Stimulated activated memory B cell treated with anti-CD40 and anti-IgM and Interleukin-4, amounts not matched to agents 10 μg/mL and 1 μg/mL and 100 μg/mL, for 72 hours (primary cell): ENCODE data around the gene PELI2.
"Not testable (repeated sequence)": the region's sequence is repeated elsewhere in the genome, so short reads cannot be mapped to it uniquely, and the experiment has no call there.

Experiments
- ATAC-seq: fragments of 150-1000 bp; cut with Tn5 transposase; 2 replicates; pipeline ENCODE4 v1.10.0; 2021
- H3K27ac Mint-ChIP-seq: one replicate; pipeline ENCODE4 v1.8.0; 2022; ENCODE audit warnings: mild to moderate bottlenecking, mixed read lengths
- H3K27me3 Mint-ChIP-seq: one replicate; pipeline ENCODE4 v1.8.0; 2022; ENCODE audit warnings: mixed read lengths
- H3K36me3 Mint-ChIP-seq: one replicate; pipeline ENCODE4 v1.8.0; 2022; ENCODE audit warnings: mixed read lengths
- H3K4me1 Mint-ChIP-seq: one replicate; pipeline ENCODE4 v1.8.0; 2022; ENCODE audit warnings: mixed read lengths
- H3K4me3 Mint-ChIP-seq: one replicate; pipeline ENCODE4 v1.8.0; 2022; ENCODE audit warnings: mild to moderate bottlenecking, moderate library complexity, mixed read lengths
- H3K9me3 Mint-ChIP-seq: one replicate; pipeline ENCODE4 v1.8.0; 2022; ENCODE audit warnings: mixed read lengths

PELI2 gene

DNA sequence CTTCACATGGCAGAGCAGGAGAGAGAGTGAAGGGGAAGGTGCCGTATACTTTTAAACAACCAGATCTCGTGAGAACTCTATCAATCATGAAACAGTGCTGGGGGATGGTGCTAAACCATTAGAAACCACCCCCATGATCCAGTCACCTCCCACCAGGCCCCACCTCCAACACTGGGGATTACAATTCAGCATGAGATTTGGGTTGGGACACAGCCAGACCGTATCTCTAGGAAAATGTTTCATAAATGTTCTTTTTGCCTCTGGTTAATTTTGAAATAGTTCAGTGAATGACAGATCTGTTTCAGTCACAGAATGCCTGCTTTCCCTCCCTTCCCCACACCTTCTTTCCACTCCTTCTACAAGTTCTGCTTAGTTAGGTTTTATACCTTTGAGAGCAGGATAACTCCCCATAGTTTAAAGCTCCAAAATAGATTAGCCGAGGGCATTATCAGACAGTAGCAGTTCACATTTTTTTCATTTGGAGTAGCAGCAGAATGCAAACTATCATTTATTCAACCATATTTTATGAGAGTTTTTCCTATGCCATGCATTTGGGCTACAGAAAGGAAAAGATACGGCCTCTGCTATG is 27.1 kb downstream of the PELI2 start:
- no peak overlapping the region for H3K4me3 Mint-ChIP-seq
- peaks cover 34% of the 10 kb centered on the region for H3K4me1 Mint-ChIP-seq
- no peaks in the 10 kb centered on the region for H3K36me3 Mint-ChIP-seq
- no peaks in the 10 kb centered on the region for H3K9me3 Mint-ChIP-seq
- ATAC-seq: no peak
- no peaks in the 10 kb centered on the region for H3K27me3 Mint-ChIP-seq
- no peak overlapping the region for H3K27ac Mint-ChIP-seq

DNA sequence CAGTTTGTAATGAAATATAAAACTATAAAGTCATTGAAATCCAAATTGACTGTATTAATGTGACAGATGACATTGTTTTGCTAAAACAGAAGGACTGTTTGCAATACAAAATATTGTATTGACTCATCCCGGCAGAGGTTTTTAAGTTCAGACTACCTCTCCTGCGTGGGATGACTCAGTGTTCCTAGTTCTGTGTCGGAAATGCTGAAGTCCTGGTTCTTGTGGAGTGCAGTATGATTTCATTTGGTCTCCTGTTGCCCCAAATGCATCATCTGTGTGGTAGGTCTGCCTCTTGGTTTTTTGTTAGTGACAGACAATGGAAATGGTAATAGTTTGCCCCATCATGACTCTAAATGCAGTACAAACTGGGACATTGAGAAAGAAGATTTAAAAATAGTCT is 27.8 kb downstream of the PELI2 start:
- no peak overlapping the region for H3K27ac Mint-ChIP-seq
- ATAC-seq: no peak
- H3K9me3 Mint-ChIP-seq: no peaks in the 10 kb centered on the region
- H3K36me3 Mint-ChIP-seq: no peaks in the 10 kb centered on the region
- H3K4me1 Mint-ChIP-seq: peaks cover 27% of the 10 kb centered on the region
- H3K4me3 Mint-ChIP-seq: no peak overlapping the region
- H3K27me3 Mint-ChIP-seq: no peaks in the 10 kb centered on the region

DNA sequence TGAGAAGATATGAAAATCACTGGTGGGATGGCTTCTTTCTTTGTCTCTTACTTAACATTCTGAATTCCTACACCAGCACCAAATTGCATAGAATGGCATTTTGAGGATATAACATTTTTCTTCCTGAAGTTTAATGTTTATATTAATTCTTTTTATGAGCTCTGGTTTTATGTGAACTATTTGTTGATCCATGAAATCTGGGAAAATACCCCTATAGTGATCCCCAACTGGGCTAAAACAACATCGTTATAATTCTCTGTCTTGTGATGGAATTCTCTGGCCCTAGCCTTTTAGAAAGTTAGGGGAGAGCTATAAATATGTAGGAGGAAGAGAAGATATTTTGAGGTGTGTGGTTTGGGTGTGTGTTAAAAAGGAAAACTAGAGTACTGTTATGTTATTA is 29.2 kb downstream of the PELI2 start:
- no peaks in the 10 kb centered on the region for H3K9me3 Mint-ChIP-seq
- no peak overlapping the region for H3K27ac Mint-ChIP-seq
- no peak for ATAC-seq
- no peak overlapping the region for H3K4me3 Mint-ChIP-seq
- H3K4me1 Mint-ChIP-seq: peaks cover 24% of the 10 kb centered on the region
- H3K36me3 Mint-ChIP-seq: no peaks in the 10 kb centered on the region
- H3K27me3 Mint-ChIP-seq: no peaks in the 10 kb centered on the region

DNA sequence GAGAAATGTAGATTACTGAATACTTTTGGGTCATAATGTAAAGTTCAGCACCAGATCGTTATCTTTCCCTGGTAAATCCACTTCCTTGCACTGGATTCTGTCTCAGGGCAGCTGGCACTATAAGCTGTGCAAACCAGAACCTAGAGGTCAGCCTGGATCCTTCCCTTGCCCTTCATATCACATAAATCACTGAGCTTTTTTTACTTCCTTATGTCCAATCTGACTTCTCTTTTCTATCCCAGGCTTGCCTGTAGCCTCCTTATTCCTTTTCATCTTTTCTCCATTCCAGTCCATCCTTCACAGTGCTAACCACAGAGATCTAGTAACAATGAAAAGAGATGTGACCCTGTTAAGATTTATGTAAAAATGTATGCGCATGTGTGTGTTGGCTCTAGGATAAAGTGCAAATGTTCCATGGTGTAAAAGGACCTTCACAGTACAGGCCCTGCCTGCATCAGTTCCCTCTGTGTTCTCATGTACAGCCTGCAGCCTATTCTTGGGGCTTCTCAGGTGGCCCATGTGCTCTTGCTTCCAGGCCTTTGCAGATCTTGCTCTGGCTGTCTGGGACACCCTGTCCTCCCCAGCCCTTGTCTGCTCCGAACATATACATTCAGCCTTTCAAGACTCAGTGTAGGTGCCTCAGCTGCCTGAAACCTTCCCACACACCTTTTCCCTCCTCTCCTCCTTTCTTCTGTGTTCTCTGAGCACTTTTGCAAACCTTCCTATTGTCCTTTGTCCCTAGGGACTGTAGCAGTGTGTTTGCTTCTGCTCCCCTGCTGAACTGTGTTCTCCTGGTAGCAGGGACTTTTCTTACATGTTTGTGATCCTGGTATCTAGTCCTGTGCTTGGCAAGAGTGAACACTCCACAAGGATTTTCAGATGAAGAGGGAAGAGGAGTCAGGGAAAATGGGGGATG is 30.0 kb downstream of the PELI2 start:
- ATAC-seq: peak; percentile 45
- Mint-ChIP-seq H3K4me3 (no peak overlapping the region), H3K4me1 (peaks cover 24% of the 10 kb centered on the region), H3K27ac (no peak overlapping the region), H3K27me3 (no peaks in the 10 kb centered on the region), H3K9me3 (no peaks in the 10 kb centered on the region), H3K36me3 (no peaks in the 10 kb centered on the region)

DNA sequence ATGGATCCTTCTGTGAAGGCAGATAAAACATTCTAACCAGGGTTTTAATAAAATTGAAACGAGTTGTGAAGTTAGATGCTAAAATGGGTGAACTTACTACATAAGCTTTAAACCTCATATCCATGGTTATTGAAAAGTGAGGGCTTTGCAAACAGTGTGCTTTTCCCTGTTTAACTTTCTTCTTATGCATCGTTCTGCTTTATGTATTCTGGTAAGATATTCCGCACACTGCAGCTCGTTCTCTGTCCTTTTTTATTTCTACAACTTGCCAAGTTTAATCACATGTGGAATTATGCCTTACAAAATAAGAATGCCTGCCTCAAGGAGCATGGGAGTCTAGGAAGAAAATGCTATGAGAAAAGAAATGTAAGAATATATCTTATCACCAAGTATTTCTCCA is 30.9 kb downstream of the PELI2 start:
- Mint-ChIP-seq H3K4me1 (peaks cover 24% of the 10 kb centered on the region), H3K27ac (no peak overlapping the region), H3K9me3 (no peaks in the 10 kb centered on the region), H3K27me3 (no peaks in the 10 kb centered on the region), H3K4me3 (no peak overlapping the region), H3K36me3 (no peaks in the 10 kb centered on the region)
- no peak for ATAC-seq

DNA sequence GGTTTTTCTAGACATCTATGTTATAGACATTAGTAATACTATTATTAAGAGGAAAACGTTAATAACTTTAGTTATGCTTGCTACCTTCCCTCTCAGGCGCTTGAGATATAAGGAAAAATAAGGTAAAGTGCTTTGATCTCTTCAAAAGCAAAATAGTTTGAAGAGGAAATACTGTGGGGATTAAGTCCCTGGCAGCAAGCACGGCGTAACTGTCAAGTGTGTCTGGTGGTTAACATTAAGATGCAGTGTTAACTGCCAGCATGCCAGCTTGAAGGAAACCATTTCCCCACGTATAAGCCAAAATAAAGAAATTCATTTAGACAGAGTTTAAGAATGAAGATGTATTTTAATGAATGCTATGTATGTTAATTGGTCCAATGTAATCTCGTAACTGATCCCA is 31.8 kb downstream of the PELI2 start:
- Mint-ChIP-seq H3K4me1 (peaks cover 24% of the 10 kb centered on the region), H3K36me3 (no peaks in the 10 kb centered on the region), H3K9me3 (no peaks in the 10 kb centered on the region), H3K4me3 (no peak overlapping the region), H3K27me3 (no peaks in the 10 kb centered on the region), H3K27ac (no peak overlapping the region)
- no peak for ATAC-seq

DNA sequence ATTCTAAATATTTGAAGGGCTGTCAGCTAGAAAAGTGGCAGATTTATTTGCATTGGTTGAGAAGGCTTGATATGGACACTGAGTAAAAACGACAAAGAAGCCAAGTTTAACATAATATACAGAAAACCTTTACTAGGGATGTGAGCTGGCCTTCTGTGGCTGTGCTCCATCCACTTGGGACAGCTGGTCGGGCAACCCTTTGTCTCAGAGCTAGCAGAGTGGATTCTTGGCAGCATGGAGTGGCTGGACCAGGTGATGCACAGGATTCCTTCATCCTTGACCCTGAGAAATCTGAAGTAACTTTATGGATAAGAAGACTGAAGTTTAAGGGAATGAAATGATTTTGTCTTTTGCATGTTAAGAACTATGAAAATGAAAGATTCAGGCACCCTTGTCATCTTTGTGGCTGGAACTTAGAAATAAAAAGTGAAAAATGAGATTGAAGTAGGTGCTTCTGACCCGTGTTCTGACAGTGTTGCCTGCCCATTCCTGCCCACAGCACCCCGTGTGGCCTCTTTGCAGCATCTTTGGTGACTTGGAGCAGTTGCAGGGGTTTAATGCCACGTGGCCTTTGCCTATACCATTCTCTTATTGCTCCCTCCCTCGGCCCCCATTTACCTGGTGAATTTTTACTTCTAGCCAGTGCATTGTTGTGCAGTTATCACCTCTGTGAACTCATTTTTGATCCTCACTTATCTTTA is 32.6 kb downstream of the PELI2 start:
- Mint-ChIP-seq H3K27ac (no peak overlapping the region), H3K4me1 (peaks cover 24% of the 10 kb centered on the region), H3K36me3 (no peaks in the 10 kb centered on the region), H3K9me3 (no peaks in the 10 kb centered on the region), H3K4me3 (no peak overlapping the region), H3K27me3 (no peaks in the 10 kb centered on the region)
- peak; percentile 53 for ATAC-seq

DNA sequence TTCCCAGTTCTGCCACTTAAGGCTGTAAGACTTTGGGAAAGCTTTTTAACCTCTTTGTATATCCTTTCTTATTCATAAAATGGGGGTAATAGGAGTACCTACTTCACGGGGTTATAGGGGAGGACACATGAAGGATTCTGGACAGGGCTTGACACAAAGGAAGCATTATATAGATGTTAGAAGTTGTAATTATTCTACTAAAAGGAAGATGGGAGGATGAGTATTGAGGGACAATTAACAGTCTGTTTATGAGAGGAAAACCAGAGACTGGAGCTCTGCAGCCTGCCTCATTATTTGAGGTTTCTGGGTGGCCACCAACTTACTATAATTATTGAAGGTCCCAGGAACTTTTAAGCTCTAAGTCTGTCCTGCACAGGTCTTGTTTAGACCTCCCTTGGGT is 34.0 kb downstream of the PELI2 start:
- Mint-ChIP-seq H3K4me3 (no peak overlapping the region), H3K4me1 (peaks cover 21% of the 10 kb centered on the region), H3K27me3 (no peaks in the 10 kb centered on the region), H3K36me3 (no peaks in the 10 kb centered on the region), H3K9me3 (no peaks in the 10 kb centered on the region), H3K27ac (no peak overlapping the region)
- ATAC-seq: no peak

DNA sequence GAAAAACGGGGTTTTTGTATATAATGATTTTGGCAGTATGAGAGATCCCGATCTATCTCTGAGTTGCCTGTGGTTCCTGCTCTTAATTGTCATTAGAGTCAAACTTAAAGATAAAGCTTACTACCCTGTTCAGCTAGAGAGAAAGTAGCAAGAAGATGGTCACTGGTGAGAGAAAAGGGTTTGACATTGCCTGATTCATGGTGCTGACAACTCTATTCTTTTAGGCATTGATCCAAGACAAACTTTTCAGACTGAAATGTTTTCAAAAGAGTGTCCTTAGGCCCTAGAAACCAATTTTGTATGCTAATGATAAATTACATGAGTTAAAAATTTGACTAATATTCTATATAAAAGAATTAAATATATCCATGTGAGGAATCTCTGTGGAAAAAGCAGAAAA is 35.1 kb downstream of the PELI2 start:
- Mint-ChIP-seq H3K4me3 (no peak overlapping the region), H3K36me3 (no peaks in the 10 kb centered on the region), H3K4me1 (peaks cover 10% of the 10 kb centered on the region), H3K27me3 (no peaks in the 10 kb centered on the region), H3K27ac (no peak overlapping the region), H3K9me3 (no peaks in the 10 kb centered on the region)
- ATAC-seq: no peak

DNA sequence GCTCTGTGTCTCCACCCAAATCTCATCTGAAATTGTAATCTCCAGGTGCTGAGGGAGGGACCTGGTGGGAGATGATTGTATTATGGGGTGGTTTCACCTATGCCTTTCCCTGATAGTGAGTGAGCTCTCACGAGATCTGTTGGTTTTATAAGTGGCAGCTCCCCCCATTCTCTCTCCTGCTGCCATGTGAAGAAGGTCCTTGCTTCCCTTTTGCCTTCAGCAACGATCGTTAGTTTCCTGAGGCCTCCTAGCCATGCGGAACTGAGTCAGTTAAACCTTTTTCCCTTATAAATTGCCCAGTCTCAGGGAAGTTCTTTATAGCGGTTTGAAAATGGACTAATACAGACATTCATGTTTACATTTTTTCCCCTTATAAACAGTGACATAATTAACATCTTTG is 36.1 kb downstream of the PELI2 start:
- Mint-ChIP-seq H3K27me3 (no peaks in the 10 kb centered on the region), H3K4me3 (no peak overlapping the region), H3K36me3 (no peaks in the 10 kb centered on the region), H3K9me3 (no peaks in the 10 kb centered on the region), H3K27ac (no peak overlapping the region), H3K4me1 (no peaks in the 10 kb centered on the region)
- ATAC-seq: no peak

DNA sequence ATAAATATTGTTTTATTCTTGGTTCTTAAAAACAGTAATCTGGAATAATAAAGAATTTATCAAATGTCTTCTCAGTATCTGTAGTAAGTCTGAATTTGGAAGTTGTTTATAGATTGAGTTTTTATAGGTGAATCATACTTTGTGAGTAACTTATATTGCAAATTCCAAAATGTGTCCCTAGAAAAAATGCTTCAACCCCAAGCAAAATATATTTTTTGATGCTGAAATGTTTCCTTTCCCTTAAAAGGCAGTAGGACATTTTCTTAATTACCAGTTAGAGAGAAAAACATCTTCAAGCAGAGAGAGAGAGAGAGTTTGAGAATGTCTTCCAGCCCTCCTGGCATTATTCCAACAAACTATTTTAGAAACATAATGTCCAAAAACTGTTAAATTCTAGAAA is 37.9 kb downstream of the PELI2 start:
- Mint-ChIP-seq H3K9me3 (no peaks in the 10 kb centered on the region), H3K27ac (no peak overlapping the region), H3K4me3 (no peak overlapping the region), H3K36me3 (no peaks in the 10 kb centered on the region), H3K27me3 (no peaks in the 10 kb centered on the region), H3K4me1 (peaks cover 7% of the 10 kb centered on the region)
- ATAC-seq: no peak

DNA sequence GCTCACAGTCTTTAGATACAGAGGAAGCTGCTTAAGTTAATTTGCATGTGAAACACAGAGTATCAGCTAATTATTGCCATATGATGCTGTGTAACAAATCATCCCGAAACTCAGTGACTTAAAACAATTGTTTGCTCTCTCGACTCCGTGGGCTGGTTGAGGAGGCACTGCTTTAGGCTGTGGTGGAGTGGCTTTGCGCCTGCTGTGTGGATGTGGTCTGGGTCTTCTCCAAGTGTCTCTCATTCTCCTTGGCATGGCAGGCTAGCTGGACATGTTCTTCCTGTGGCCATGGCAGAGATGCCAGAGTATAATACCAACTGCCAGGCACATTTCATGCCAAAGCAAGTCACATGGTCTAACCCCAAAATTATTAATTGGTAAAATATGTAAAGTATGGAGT is 40.9 kb downstream of the PELI2 start:
- Mint-ChIP-seq H3K36me3 (peaks cover 17% of the 10 kb centered on the region), H3K4me1 (peaks cover 7% of the 10 kb centered on the region), H3K9me3 (peaks cover 13% of the 10 kb centered on the region), H3K27me3 (no peaks in the 10 kb centered on the region), H3K27ac (no peak overlapping the region), H3K4me3 (no peak overlapping the region)
- no peak for ATAC-seq

DNA sequence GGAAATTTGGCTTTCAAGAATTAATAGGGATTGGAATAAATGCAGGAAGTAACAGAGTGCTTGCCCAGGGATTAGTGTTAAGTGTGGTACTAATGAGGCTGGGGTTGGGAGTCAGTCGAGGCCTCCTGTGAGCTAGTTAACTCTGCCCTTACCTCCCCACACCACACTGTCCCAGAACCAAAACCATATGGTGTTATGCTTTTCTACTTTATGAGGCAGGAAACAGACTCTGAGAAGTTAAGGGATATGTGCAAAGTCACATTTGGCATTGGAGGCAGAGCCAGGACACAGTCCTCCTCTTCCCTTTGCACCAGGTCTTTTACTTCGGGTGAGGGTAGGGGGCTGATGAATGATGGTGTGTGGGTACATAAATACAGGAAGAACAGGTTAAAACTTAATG is 41.9 kb downstream of the PELI2 start:
- Mint-ChIP-seq H3K9me3 (peaks cover 23% of the 10 kb centered on the region), H3K4me3 (no peak overlapping the region), H3K27ac (no peak overlapping the region), H3K36me3 (peaks cover 27% of the 10 kb centered on the region), H3K4me1 (peaks cover 7% of the 10 kb centered on the region), H3K27me3 (no peaks in the 10 kb centered on the region)
- ATAC-seq: no peak

DNA sequence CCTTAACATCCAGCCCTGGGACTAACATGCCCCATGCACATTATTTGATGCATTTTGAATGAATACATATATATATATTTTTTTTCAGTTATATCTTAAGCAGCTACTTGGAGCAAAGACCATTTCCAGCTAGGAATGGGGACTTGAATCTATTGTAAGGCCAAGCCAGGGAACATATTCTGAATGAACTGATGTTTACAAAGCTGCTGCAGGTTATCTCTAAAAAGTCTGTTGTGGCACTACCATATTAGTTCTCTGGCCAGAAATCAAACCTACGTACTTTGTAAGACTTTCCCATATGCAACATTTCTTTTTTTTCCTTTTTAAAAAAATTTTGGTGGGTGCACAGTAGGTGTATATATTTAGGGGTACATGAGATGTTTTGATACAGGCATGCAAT is 43.4 kb downstream of the PELI2 start:
- H3K27ac Mint-ChIP-seq: no peak overlapping the region

DNA sequence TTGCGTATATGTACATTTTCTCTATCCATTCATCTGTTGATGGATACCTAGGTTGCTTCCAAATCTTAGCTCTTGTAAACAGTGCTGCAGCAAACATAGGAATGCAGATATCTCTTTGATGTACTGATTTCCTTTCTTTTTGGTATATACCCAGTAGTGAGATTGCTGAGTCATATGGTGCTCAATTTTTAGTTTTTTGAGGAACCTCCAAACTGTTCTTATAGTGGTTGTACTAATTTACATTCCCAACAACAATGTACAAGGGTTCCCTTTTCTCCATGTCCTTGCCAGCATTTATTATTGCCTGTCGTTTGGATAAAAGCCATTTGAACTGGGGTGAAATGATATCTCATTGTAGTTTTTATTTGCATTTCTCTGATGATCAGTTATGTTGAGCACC is 44.3 kb downstream of the PELI2 start:
- Mint-ChIP-seq H3K27me3 (no peaks in the 10 kb centered on the region), H3K27ac (no peak overlapping the region), H3K4me1 (peaks cover 13% of the 10 kb centered on the region), H3K9me3 (peaks cover 39% of the 10 kb centered on the region), H3K4me3 (no peak overlapping the region), H3K36me3 (peaks cover 47% of the 10 kb centered on the region)
- ATAC-seq: no peak

More for the DNA sequence above, 43.4 kb downstream of the PELI2 start:
- H3K4me1 Mint-ChIP-seq: peaks cover 7% of the 10 kb centered on the region
- ATAC-seq: no peak
- no peaks in the 10 kb centered on the region for H3K27me3 Mint-ChIP-seq
- H3K9me3 Mint-ChIP-seq: peaks cover 31% of the 10 kb centered on the region
- peaks cover 39% of the 10 kb centered on the region for H3K36me3 Mint-ChIP-seq
- no peak overlapping the region for H3K4me3 Mint-ChIP-seq

DNA sequence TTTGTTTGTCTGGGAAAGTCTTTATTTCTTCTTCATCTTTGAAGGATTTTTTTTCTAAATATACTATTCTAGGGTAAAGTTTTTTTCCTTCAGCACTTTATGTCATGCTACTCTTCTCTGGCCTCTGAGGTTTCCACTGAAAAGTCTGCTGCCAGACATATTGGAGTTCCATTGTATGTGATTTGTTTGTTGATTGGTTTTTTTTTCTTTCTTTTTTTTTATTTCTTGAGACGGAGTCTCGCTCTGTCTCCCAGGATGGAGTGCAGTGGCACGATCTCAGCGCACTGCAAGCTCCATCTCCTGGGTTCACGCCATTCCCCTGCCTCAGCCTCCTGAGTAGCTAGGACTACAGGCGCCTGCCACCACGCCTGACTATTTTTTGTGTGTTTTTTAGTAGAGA is 48.4 kb downstream of the PELI2 start:
- not testable (repeated sequence) for H3K27ac Mint-ChIP-seq, H3K4me3 Mint-ChIP-seq, ATAC-seq, H3K27me3 Mint-ChIP-seq
- H3K36me3 Mint-ChIP-seq: peaks cover 52% of the 10 kb centered on the region
- H3K9me3 Mint-ChIP-seq: peaks cover 41% of the 10 kb centered on the region
- H3K4me1 Mint-ChIP-seq: peaks cover 16% of the 10 kb centered on the region
